ENCODE results near the gene ZNF219.
A peak's percentile ranks its signal among the peaks of the same experiment; 100 is the strongest.

Gene ZNF219

GRCh38 chr14:21098076-21098891 is at the start of gene ZNF219:
ZNF219 (minus strand) TSS chr14:21098655; CDS start chr14:21093591, 5,064 bp downstream.
- DNase-seq (ENCODE audit: extremely low spot score, insufficient read length, low read depth) (no peak), FAIRE-seq (no peak)

GRCh38 chr14:21145437-21145836 is 47.0 kb upstream of the ZNF219 start:
- no peak for DNase-seq (ENCODE audit: extremely low spot score, insufficient read length, low read depth)
- FAIRE-seq = no peak

- FAIRE-seq (no peak), DNase-seq (ENCODE audit: extremely low spot score, insufficient read length, low read depth) (no peak)
These were observed 43.9 kb upstream of the ZNF219 start for GRCh38 chr14:21142357-21142756.

- FAIRE-seq = peak; percentile 21
- peak; percentile 17 for DNase-seq (ENCODE audit: extremely low spot score, insufficient read length, low read depth)
These were observed 37.6 kb upstream of the ZNF219 start for GRCh38 chr14:21136024-21136423.

- FAIRE-seq (no peak), DNase-seq (ENCODE audit: extremely low spot score, insufficient read length, low read depth) (no peak)
These were observed 35.4 kb upstream of the ZNF219 start for GRCh38 chr14:21133901-21134300.

GRCh38 chr14:21123429-21123828 is 25.0 kb upstream of the ZNF219 start:
- FAIRE-seq (no peak), DNase-seq (ENCODE audit: extremely low spot score, insufficient read length, low read depth) (no peak)

GRCh38 chr14:21121122-21121521 is 22.7 kb upstream of the ZNF219 start:
- no peak for FAIRE-seq
- no peak for DNase-seq (ENCODE audit: extremely low spot score, insufficient read length, low read depth)

GRCh38 chr14:21120686-21121085 is 22.2 kb upstream of the ZNF219 start:
- DNase-seq (ENCODE audit: extremely low spot score, insufficient read length, low read depth) (no peak), FAIRE-seq (no peak)

- no peak for DNase-seq (ENCODE audit: extremely low spot score, insufficient read length, low read depth)
- no peak for FAIRE-seq
These were observed 20.5 kb upstream of the ZNF219 start for GRCh38 chr14:21118933-21119332.

GRCh38 chr14:21113369-21113768 is 14.9 kb upstream of the ZNF219 start:
- FAIRE-seq (no peak), DNase-seq (ENCODE audit: extremely low spot score, insufficient read length, low read depth) (no peak)

GRCh38 chr14:21112255-21112654 is 13.8 kb upstream of the ZNF219 start:
- DNase-seq (ENCODE audit: extremely low spot score, insufficient read length, low read depth) (no peak), FAIRE-seq (no peak)

GRCh38 chr14:21109377-21110138 is 11.1 kb upstream of the ZNF219 start:
- FAIRE-seq (no peak), DNase-seq (ENCODE audit: extremely low spot score, insufficient read length, low read depth) (no peak)

GRCh38 chr14:21108791-21109190 is 10.3 kb upstream of the ZNF219 start:
- DNase-seq (ENCODE audit: extremely low spot score, insufficient read length, low read depth) (no peak), FAIRE-seq (no peak)

- FAIRE-seq (no peak), DNase-seq (ENCODE audit: extremely low spot score, insufficient read length, low read depth) (no peak)
These were observed 8.9 kb upstream of the ZNF219 start for GRCh38 chr14:21107283-21107800.

GRCh38 chr14:21106498-21107282 is 8.2 kb upstream of the ZNF219 start:
- DNase-seq (ENCODE audit: extremely low spot score, insufficient read length, low read depth) (no peak), FAIRE-seq (peak; percentile 51)

GRCh38 chr14:21106176-21106497 is 7.7 kb upstream of the ZNF219 start:
- FAIRE-seq = no peak
- DNase-seq (ENCODE audit: extremely low spot score, insufficient read length, low read depth) = no peak

- FAIRE-seq (no peak), DNase-seq (ENCODE audit: extremely low spot score, insufficient read length, low read depth) (no peak)
These were observed 6.6 kb upstream of the ZNF219 start for GRCh38 chr14:21105095-21105494.

GRCh38 chr14:21104448-21105060 is 6.1 kb upstream of the ZNF219 start:
- FAIRE-seq (peak; percentile 76), DNase-seq (ENCODE audit: extremely low spot score, insufficient read length, low read depth) (no peak)

GRCh38 chr14:21103710-21104447 is 5.4 kb upstream of the ZNF219 start:
- DNase-seq (ENCODE audit: extremely low spot score, insufficient read length, low read depth) (peak; percentile 89), FAIRE-seq (no peak)

GRCh38 chr14:21103411-21103709 is 4.9 kb upstream of the ZNF219 start:
- FAIRE-seq = peak; percentile 85

More at GRCh38 chr14:21103411-21103709, 4.9 kb upstream of the ZNF219 start:
- DNase-seq (ENCODE audit: extremely low spot score, insufficient read length, low read depth) = no peak

Data from GM18507 (cell line).